Smooth muscle cell (in vitro differentiated cells): ENCODE results near the gene C2orf42. TPM values are rescaled to one million over a fixed set of nuclear protein-coding genes. Genes with fewer than 3 reads are reported as not detected.
"Not testable (repeated sequence)": the region's sequence is repeated elsewhere in the genome, so short reads cannot be mapped to it uniquely, and the experiment has no call there.

Experiments
- DNase-seq: peaks from one replicate; lab custom pipeline; 2025; ENCODE audit not compliant: unreplicated experiment; lab: John Stamatoyannopoulos, UW
- H2AFZ ChIP-seq: fragments of 200-600 bp; sonication (generic); 2 replicates; pipeline ENCODE4 v1.6.0; 2016; ENCODE audit warnings: antibody characterized with exemption, low read depth, mild to moderate bottlenecking
- H3F3A ChIP-seq: fragments of 200-600 bp; sonication (generic); 2 replicates; pipeline ENCODE4 v1.6.0; 2017; ENCODE audit warnings: antibody characterized with exemption, low read depth
- H3K27ac ChIP-seq: fragments of 200-600 bp; sonication (generic); 2 replicates; pipeline ENCODE4 v1.5.1; 2016; ENCODE audit warnings: low read depth, mild to moderate bottlenecking
- H3K27me3 ChIP-seq: fragments of 200-600 bp; sonication (generic); 2 replicates; pipeline ENCODE4 v1.6.1; 2016; ENCODE audit warnings: low read depth, mild to moderate bottlenecking
- H3K36me3 ChIP-seq: fragments of 200-600 bp; sonication (generic); 2 replicates; pipeline ENCODE4 v1.5.1; 2016; ENCODE audit warnings: low read depth
- H3K4me1 ChIP-seq: fragments of 200-600 bp; sonication (generic); 2 replicates; pipeline ENCODE4 v1.5.1; 2016; ENCODE audit warnings: low read depth
- H3K4me2 ChIP-seq: fragments of 200-600 bp; sonication (generic); 2 replicates; pipeline ENCODE4 v1.6.0; 2016; ENCODE audit warnings: mild to moderate bottlenecking
- H3K4me3 ChIP-seq: fragments of 200-600 bp; sonication (generic); 2 replicates; pipeline ENCODE4 v1.5.1; 2016; ENCODE audit warnings: mild to moderate bottlenecking
- H3K79me2 ChIP-seq: fragments of 200-600 bp; sonication (generic); 2 replicates; pipeline ENCODE4 v1.6.0; 2016; ENCODE audit warnings: low read depth, mild to moderate bottlenecking
- H3K9ac ChIP-seq: fragments of 200-600 bp; sonication (generic); 2 replicates; pipeline ENCODE4 v1.6.0; 2016; ENCODE audit warnings: low read depth
- H3K9me3 ChIP-seq: fragments of 200-600 bp; sonication (generic); replicated peaks from 2 replicates; pipeline ENCODE4 v1.5.1; 2016; ENCODE audit warnings: low read depth
- H4K20me1 ChIP-seq: fragments of 200-600 bp; sonication (generic); 2 replicates; pipeline ENCODE4 v1.6.0; 2016; ENCODE audit warnings: low read depth
- CTCF ChIP-seq: fragments of 200-600 bp; sonication (generic); IDR thresholded peaks from 2 replicates; pipeline ENCODE4 v1.5.1; 2017; ENCODE audit warnings: borderline replicate concordance, mild to moderate bottlenecking, antibody characterized with exemption; ENCODE audit not compliant: insufficient read depth, poor library complexity, severe bottlenecking
- WGBS: methylation state at CpG from one replicate; pipeline ENCODE4 v1.1.7; 2016; ENCODE audit warnings: low lambda C conversion rate; 5-methylcytosine and 5-hydroxymethylcytosine counted together
- polyA plus RNA-seq: library from polyadenylated mRNA; unstranded; fragments of >200 nt; fragmentation: Nextera tagmentation; extraction: Ambion mirVana; gene quantifications from 2 replicates; pipeline ENCODE4 v1.2.1, GENCODE V29; 2016
- total RNA-seq: library from RNA; depleted of rRNA; stranded (reverse); fragments of >200 nt; gene quantifications from 2 replicates; pipeline ENCODE4 v1.2.3, GENCODE V29; 2014

Gene C2orf42
- total and polyA plus RNA-seq, 2 experiments from 2014 or later, result 7.8 to 9.4 TPM

- no peaks in the 10 kb centered on the region for H3K9me3 ChIP-seq
- 88% methylated on average over 5 of the region's 5 CpGs for WGBS
- no peak overlapping the region for H3K27ac ChIP-seq
- peaks cover 5% of the 10 kb centered on the region for H3K4me1 ChIP-seq
- no peak overlapping the region for H3K4me2 ChIP-seq
- no peaks in the 10 kb centered on the region for H3K79me2 ChIP-seq
- H3K4me3 ChIP-seq, result no peak overlapping the region
- no peaks in the 10 kb centered on the region for H3K27me3 ChIP-seq
- H4K20me1 ChIP-seq, result no peaks in the 10 kb centered on the region
- no peak overlapping the region for H3K9ac ChIP-seq
- H3K36me3 ChIP-seq, result no peaks in the 10 kb centered on the region
- no peak for TF ChIP-seq CTCF
- no peak for DNase-seq
- H2AFZ ChIP-seq, result no peak overlapping the region
- H3F3A ChIP-seq, result no peaks in the 10 kb centered on the region
These were observed 1.7 kb upstream of the C2orf42 start for GRCh38 chr2:70192516-70192915.

GRCh38 chr2:70191244-70191735 lies 471 bp upstream of the C2orf42 start:
- Histone ChIP-seq H3K27ac (peak overlapping the region; percentile 84), H3K27me3 (no peaks in the 10 kb centered on the region), H3K4me3 (peak overlapping the region; percentile 66), H4K20me1 (no peaks in the 10 kb centered on the region), H3K4me2 (peak overlapping the region; percentile 85), H2AFZ (peak overlapping the region; percentile 56), H3K79me2 (no peaks in the 10 kb centered on the region), H3K9ac (no peak overlapping the region), H3F3A (no peaks in the 10 kb centered on the region), H3K9me3 (no peaks in the 10 kb centered on the region), H3K36me3 (no peaks in the 10 kb centered on the region), H3K4me1 (peaks cover 5% of the 10 kb centered on the region)
- TF ChIP-seq CTCF, result no peak
- DNase-seq, result no peak
- 74% methylated on average over 13 of the region's 13 CpGs for WGBS

GRCh38 chr2:70188460-70188859 lies 2.4 kb downstream of the C2orf42 start:
- no peaks in the 10 kb centered on the region for H3K27me3 ChIP-seq
- no peaks in the 10 kb centered on the region for H3F3A ChIP-seq
- H3K27ac ChIP-seq, result no peak overlapping the region
- H3K36me3 ChIP-seq, result no peaks in the 10 kb centered on the region
- TF ChIP-seq CTCF, result no peak
- DNase-seq, result no peak
- H4K20me1 ChIP-seq, result no peaks in the 10 kb centered on the region
- no peaks in the 10 kb centered on the region for H3K79me2 ChIP-seq
- no peak overlapping the region for H2AFZ ChIP-seq
- H3K9me3 ChIP-seq, result no peaks in the 10 kb centered on the region
- no peak overlapping the region for H3K4me3 ChIP-seq
- no peak overlapping the region for H3K9ac ChIP-seq
- WGBS, result 76% methylated on average over 5 of the region's 5 CpGs
- no peak overlapping the region for H3K4me2 ChIP-seq
- peaks cover 5% of the 10 kb centered on the region for H3K4me1 ChIP-seq

GRCh38 chr2:70187170-70187569 lies 3.6 kb downstream of the C2orf42 start:
- DNase-seq, result not testable (repeated sequence)

More at GRCh38 chr2:70187170-70187569, 3.6 kb downstream of the C2orf42 start:
- not testable (repeated sequence) for H3F3A ChIP-seq, H3K9ac ChIP-seq, H3K9me3 ChIP-seq, H3K4me1 ChIP-seq, H3K36me3 ChIP-seq, H3K27me3 ChIP-seq, H4K20me1 ChIP-seq, H3K27ac ChIP-seq, H3K4me2 ChIP-seq, H2AFZ ChIP-seq, H3K4me3 ChIP-seq, H3K79me2 ChIP-seq
- 96% methylated on average over 9 of the region's 9 CpGs for WGBS
